ENCODE results near the gene SLBP.
"Not testable (repeated sequence)": the region's sequence is repeated elsewhere in the genome, so short reads cannot be mapped to it uniquely, and the experiment has no call there.

The SLBP gene

DNA sequence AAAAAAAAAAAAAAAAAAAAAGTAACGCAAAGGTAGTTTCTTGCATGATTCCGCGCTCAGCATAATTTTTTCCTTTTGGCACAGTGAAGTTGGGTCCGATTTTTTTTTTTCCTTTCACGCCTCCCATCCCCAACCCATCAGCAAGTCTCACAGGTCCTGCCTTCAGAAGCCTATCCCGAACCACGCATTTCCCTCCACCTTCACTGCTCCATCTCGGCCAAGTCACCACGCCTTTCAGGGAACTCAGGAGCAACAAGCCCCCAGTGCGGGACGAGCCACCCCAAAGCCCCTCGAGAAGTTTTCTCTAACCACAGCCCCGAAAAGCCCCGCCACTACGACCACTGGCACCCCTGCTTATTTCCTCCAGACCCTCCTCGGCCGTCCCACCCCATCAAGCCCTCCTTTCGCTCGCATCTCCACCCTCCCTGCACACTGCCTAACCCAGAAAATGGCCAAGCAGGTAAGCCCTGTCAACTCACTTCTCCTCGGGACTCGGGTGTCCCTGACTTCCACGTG, 1.0 kb downstream of the SLBP start:
- no peak for DNase-seq (ENCODE audit: low read depth)

DNA sequence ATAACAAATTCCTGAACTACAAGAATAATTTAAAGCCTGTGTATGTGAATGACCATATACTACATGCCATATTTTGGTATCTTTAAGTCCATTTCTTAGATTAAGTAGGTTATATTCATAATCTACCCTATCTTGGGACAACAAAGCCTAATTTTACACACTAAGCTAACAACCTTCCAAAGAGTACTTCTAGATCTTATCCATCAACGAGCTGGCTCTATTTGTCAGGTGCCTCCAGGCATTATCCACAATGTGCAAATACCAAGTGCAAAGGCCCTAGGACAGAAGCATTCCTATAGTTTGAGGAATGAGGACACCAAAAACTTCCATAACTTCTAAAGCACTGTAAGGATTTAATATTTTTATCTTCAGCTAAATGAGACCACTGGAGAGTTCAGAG, 3.5 kb downstream of the SLBP start:
- no peak for DNase-seq (ENCODE audit: low read depth)

DNA sequence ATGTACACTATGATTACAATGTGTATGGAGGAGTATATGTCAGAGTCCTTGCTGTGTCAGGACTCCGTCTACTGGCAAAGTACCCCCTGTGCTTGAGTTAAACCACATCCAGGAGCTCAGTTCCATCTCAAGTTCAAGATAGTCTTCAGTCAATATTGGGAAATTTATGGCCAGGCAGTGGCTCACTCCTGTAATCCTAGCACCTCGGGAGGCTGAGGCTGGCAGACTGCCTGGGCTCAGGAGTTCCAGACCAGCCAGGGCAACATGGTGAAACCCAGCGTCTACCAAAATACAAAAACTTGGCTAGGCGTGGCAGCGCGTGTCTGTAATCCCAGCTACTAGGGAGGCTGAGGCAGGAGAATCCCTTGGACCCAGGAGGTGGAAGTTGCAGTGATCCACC, 5.8 kb downstream of the SLBP start:
- DNase-seq (ENCODE audit: low read depth) = no peak

DNA sequence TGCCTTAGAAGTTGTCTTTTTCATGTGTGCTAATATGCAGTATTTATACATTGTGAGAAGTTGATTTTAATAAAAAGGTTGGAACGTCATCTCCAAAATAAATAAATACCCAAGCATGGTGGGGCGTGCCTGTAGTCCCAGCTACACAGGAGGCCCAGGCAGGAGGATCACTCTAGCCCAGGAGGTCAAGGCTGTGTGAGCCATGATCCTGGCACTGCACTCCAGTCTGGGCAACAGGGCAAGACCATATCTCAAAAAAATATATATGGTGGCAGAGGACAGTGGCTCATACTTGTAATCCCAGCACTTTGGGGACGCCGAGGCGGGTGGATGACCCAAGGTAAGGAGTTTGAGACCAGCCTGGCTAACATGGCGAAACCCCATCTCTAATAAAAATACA, 6.4 kb downstream of the SLBP start:
- DNase-seq (ENCODE audit: low read depth) = no peak

DNA sequence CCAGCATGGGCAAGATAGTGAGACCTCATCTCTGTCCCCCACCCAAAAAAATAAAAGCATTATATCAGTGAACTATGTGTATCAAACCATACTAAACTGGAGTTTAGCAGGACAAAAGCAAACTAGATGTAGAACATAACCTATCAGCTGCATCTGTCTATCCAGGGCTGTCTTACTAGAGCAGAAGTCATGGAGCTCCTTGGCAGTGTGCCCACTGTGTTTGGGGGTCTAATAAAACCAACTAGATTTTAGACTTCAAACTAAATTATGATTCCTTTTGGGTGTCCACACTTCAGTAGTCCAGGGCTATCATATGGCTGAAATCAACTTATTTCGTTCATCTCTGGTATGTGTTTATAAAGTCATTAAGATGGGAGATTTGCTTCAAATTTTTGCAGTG, 8.3 kb downstream of the SLBP start:
- no peak for DNase-seq (ENCODE audit: low read depth)

DNA sequence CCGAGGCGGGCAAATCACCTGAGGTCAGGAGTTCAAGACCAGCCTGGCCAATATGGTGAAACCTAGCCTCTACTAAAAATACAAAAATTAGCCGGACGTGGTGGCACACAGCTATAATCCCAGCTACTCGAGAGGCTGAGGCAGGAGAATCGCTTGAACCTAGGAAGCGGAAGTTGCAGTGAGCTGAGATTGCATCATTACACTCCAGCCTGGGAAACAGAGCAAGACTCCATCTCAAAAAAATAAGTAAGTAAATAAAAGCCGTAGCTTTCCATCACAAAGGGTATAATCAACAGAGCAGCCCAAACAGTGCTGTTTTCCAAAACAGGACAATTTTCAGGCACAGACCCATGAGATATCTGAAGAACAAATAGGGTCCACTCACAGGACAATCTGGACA, 10.4 kb downstream of the SLBP start:
- not testable (repeated sequence) for DNase-seq (ENCODE audit: low read depth)

DNA sequence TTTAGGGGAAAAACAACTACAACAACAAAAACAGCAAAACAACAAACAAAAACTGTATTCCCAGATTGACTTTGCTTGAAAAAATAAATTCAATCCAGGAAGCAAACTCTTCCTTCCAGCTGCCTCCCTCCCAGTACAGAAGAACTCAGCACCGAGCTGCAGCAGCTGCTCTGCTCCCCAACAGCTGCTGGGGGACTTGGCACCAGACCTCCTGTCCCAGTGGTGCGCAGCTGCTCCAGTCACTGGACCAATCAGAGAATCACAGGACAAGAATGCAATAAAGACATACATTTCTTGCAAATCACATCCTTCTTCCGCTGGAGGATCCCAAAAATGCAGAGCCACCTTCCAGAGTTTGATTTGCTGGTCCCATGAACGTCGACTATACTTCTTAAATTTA, 16.2 kb downstream of the SLBP start:
- DNase-seq (ENCODE audit: low read depth) = no peak

DNA sequence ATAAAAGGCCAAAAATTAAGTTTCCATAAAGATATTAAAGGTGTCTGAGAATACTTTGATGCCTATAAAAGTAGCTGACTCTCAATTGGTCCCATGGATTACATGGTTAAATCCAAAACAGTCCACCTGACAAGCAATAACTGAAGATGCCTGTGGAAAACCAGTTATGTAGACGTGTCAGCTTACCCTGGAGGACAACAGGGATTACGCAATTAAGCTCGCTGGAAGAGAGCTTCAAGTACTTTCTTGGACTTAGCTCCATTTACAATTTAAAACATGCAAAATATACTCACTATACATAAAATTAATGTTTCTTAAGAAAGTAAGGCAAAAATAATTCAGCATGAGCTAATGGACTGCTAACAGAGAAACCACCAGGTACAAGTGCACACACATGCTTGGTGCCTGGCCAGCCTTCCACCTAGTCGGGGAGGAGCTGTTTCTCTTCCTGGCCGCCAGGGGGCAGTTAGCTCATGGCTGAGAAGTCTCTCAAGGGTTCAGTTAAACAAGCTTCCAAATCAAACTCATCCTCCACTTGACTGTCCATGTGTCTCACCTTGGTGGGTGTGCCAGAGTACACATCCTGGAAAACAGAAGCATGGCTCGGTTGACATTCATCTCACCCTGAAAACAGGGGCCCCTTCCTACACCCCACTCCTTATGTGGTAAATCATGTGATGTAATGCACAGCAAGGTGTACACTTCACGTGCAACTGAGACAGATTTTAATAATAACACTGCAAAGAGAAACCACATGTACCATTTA, 18.8 kb downstream of the SLBP start:
- peak; percentile 46 for DNase-seq (ENCODE audit: low read depth)

DNA sequence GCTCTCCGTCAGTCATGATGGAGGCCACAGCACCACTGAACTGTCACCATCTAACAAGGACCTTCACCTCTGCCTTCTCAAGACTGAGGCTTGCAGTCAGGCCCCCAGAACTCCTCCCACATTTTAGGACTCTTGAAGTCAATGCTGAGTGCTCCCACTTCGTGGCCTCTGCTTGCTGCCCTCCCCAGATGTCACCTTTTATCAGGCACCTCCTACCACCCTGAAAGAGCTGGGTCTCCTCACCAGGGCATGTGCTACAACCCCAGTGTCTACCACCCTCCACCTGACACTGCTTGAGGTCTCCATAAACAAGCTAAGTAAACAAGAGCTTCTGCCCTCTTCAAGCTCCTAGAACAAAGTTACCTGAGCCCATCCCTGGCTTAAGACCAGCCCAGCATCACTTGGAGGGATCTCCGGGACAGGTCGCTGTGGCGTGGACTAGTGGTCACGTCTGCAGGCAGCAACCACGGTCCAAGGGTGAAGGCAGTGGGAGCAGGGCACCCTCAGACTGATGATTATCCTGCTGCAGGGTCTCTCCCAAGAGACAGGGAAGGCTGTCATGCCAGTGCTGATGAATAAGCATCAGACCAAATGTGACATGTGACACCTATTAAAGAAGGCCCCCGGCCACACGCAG, 20.3 kb downstream of the SLBP start:
- no peak for DNase-seq (ENCODE audit: low read depth)

DNA sequence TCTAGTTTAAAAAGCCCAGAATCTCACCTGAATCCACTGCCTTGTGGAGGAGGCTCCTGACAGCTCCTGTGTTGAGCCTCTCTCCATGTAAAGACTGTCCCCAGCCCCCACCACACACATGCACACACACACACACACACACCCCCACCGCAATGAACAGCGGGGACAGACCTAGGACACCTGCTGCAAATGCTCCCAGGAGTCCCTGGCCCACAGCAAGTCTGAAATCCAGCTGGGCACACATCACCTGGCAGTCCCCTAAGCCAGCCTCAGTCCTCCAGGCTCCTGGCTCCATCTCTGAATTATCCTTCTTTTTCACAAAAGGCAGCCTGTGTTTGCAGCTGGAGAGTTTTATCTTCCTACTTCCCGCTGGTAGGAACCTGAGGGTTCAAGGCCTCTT, 21.4 kb downstream of the SLBP start:
- no peak for DNase-seq (ENCODE audit: low read depth)

DNA sequence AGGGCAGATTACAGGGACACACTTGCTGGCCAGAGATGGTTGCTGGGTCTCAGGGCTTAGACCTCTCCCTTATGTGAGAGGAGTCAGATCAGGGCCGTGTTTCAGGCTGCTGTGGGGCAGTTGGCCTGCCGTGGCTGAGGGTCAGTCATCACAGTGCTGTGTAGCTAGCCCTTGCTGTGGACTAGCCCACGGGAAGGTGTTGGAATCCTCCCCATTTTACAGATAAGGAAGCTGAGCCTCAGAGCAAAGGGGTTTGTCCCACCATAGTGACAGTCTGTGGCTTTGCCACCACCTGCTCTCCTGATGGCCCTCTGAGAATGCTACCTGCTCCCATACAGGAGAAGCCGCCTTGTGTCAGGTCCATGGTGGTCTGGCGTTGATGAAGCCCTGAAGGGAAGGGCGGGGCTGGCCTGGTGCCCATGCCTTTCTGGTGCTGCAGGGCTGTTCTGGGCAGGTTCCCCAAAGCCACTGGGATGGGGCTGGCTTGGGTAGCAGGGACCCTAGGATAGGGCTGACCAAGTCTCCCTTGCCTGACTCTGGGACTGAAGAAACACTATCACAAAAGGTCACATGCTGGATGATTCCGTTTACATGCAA, 25.6 kb downstream of the SLBP start:
- no peak for DNase-seq (ENCODE audit: low read depth)

DNA sequence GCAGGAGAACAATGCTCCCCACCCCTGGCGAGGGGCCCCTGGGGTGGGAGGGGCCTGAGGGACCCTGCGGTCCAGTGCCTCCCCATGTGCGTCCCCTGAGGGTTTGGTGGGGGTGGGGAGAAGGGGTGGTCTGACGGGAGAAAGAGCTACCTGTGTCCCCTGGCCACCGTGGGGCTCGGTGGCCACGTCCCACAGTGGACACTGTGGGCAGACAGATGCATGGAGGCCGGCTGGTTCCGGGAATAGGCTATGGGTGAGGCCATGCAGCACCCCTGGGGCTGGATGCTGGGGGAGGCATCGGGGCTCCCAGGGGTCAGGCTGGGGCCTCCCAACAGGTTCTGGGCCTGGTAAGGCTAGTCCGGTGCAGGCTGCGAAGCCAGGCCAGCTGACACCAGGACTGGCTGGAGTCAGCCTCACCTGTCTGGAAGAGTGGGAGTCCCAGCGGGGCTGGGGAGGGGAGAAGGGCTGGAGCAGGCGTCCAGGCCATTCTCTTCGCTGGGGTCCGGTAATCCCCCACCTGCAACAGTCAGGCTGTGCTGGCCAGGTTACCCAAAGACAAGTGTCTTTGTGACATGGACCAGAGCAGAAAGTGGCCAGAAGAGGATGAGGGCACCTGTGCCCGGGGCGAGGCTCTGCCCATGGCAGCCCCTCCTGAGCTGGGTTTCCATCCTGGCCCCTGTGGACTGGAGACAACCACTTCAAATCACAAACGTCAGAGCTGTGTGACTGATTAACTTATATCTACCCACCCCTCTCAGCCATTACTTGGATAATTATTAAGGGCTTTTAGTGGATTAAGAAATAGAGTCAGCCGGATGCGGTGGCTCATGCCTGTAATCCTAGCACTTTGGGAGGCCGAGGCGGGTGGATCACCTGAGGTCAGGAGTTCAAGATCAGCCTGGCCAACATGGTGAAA, 26.6 kb downstream of the SLBP start:
- DNase-seq (ENCODE audit: low read depth) = no peak

DNA sequence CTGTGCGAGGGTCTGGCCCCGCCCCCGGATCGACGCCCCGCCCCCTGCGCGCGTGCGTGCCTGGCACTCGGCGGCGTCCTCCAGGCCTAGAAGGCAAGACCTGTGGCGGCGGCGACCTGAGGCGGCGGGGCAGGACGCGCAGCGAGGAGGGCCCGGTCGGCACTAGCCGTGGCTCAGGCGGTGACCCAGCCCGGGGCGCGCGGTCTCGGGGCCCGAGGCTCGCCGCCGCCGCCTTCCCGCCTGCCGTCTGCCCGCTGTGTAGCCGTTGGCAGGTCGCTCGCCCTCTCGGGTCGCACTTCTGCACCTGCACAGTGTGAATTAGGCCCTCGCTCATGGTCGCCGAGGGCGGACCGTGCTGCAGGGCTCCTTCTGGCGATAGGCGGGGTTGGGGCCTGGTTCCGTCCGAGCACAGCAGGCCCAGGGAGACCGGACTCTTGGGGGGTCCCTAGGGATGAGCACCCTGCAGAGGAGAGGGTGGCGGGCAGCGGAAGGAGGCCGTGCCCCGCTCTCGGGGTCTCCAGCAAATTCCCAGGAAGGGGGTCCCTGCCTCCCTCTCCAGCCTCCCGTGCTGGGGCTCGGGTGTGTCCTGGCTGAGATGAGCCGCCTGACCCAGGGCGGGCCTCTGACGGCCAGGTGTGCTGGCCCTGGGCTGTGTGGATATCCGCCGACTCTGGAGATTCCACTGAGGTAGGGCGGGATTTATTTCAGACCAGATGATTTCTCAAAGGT, 27.4 kb downstream of the SLBP start:
- no peak for DNase-seq (ENCODE audit: low read depth)

DNA sequence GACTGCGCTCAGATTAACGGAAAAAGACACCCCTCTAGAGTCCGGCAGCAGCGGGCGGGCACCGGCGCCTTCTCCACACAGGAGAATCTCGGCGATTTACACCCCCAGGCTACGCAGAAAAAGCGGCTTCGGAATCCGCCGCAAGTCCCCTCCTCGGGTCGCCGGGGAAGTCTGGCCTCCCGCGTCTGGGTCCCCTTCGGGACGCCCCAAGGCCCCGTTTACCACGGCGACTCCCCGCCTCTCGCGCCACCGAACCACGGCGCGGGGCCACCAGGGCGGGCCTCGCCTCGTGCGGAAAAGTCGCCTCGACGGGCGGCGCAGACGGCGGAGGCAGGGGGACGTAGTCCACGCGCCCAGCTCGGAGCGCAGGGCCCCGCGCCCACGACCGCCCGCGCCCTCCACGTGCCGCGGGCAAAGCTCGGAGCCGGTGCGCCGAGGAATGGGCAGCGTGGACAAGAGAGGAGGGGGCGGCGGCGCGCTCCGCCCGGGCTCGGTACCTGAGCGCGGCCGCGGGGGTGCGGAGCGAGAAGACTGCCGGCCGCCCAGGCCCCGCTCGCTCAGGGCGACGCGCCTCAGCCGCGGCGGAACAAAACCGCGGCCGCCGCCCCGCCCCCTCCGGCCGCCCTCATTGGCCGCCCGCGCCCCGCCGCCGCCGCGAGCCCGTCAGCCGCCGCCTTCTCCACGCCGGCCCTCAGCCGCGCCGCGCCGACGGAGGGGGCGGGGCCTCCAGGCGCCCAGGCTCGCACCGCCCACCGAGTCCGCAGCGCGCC, 28.2 kb downstream of the SLBP start, which contains the start of gene FAM53A:
Gene FAM53A (minus strand): TSS at position 578 of the 770 bp plus-strand sequence. CDS start 15,572 bp downstream, outside the sequence.
- peak; percentile 82 for DNase-seq (ENCODE audit: low read depth)

DNA sequence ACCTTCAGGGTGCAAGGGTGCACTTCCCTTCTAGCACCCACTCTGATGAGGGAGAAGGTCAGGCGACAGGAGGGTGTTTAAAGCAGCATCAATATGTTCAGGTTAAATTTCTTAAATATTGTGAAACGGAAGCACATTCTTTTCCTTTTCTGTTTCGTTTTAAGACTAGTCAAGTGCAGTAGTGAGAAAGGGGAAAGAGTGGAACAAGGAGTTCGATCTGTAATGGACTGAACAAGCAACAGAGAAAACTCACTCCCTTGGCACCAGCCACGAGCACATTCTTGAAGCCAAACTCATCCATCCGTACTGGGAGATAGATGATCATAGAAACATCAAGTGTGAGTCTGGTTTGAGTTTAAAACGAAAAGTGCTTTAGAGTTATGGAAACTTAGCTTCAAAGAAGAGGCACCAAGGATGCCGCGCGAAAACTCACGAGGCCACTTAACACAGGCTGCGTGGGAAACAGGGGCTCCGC, 28.8 kb downstream of the SLBP start:
- DNase-seq (ENCODE audit: low read depth) = no peak

DNA sequence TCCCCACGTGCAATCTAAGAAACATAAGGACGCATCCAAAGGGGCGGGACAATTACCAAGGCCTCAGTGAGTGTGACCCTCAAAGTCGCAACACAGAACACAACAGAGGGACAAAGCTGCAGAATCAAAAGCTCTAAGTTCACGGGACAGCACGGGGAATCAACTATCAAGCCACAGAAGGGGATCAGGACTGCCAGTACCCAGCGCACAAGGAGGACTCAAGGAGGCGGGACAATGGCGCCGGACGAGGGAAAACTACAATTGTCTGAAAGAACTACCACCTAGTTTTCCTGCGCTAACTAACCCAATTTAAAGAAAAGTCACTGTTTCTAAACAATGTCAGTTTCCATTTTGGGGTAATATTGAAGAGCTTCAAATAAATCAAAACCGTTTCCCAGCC, 29.3 kb downstream of the SLBP start:
- no peak for DNase-seq (ENCODE audit: low read depth)

DNA sequence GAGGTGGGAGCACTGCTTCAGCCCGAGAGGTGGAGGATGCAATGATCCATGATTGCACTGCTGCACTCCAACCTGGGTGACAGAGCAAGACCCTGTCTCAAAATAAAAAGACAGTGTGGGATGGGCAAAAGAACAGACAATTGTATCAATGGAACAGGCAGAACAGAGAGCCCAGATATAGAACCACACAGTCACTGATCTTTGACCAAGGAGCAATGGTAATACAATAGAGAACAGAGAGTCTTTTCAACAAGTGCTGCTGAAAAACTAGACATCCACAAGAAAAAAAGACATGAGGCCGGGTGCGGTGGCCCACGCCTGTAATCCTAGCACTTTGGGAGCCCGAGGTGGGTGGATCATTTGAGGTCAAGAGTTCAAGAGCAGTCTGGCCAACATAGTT, 33.9 kb downstream of the SLBP start:
- no peak for DNase-seq (ENCODE audit: low read depth)

DNA sequence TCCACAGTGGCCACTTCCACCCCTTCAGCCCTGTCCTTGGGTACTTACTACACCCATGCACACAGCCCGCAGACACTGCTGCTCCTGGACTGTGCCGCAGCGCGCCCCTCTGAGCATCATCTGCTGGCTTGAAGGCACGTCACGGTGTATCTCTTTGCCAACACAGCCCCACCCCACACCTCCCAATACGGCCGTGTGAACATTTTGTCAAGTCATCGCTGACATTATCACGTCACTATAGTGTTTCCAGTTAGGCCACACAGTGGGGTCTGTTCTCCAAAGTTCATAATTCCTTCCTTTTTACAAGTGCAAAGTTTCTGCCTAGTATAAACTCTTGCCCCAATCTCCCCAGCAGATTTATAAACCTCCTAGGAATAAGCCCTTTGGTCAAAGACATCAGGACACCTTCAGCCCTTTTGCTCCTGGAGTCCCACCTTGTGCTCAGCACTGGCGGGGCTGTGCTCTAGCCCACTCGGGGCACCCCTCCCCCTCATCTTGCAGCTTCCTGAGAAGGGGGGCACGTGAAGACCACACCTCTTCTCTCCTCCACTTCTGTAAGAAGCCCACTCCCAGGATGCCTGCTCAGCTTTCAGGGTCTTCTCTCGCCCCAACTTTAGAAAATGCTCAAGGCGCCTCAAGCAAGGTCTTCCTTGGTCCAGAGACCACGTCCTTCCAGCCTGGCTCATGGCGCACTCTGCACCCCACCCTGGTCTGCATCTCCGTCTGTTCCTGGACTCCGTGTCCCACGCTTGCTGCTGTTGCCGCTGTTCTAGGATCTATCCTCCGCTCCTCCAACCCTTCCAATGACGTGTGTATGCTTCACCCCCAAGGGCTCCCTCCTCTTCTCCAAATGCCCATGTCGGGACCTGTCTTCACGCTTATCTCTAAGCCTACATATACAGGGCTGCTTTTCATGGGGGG, 35.3 kb downstream of the SLBP start:
- no peak for DNase-seq (ENCODE audit: low read depth)

DNA sequence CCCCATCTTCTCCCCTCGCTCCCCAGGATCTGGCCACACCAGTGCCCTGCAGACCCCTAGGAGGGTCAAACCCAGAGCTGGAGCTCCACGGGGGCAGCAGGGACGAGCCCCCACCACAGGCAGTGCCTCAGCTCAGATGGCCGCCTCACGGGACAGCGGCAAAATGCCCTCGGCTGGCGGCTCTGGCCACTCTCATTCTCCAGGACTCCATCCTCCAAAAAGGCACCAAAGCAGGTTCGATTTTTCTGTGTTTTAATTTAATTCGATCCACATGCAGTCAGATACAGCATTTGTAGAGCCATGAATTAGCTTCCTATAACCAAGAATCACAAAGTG, 36.3 kb downstream of the SLBP start:
- DNase-seq (ENCODE audit: low read depth) = no peak
